Skeletal muscle satellite cell (primary cell): ENCODE measurements around the gene INO80E.
"Not testable (repeated sequence)": the region's sequence is repeated elsewhere in the genome, so short reads cannot be mapped to it uniquely, and the experiment has no call there.

Source experiments
- H3K27me3 ChIP-seq: 2 replicates; pipeline ENCODE4 v1.7.0; 2013; ENCODE audit warnings: low read length; ENCODE audit not compliant: control insufficient read depth, insufficient read depth
- H3K36me3 ChIP-seq: 2 replicates; pipeline ENCODE4 v1.7.0; 2013; ENCODE audit warnings: mild to moderate bottlenecking, control low read depth, low read length; ENCODE audit not compliant: insufficient read depth
- H3K4me1 ChIP-seq: 2 replicates; pipeline ENCODE4 v1.7.0; 2013; ENCODE audit warnings: low read length; ENCODE audit not compliant: control insufficient read depth, insufficient read depth
- H3K4me2 ChIP-seq: 2 replicates; pipeline ENCODE4 v1.7.0; 2013; ENCODE audit warnings: mild to moderate bottlenecking, low read length
- H3K4me3 ChIP-seq: 2 replicates; pipeline ENCODE4 v1.7.0; 2013; ENCODE audit warnings: low read length
- H3K9ac ChIP-seq: 2 replicates; pipeline ENCODE4 v1.7.0; 2013; ENCODE audit warnings: mild to moderate bottlenecking, low read depth, low read length, moderate library complexity
- H3K9me3 ChIP-seq: replicated peaks from 2 replicates; pipeline ENCODE4 v1.7.0; 2013; ENCODE audit warnings: mild to moderate bottlenecking, control low read depth, low read length

The INO80E gene

DNA sequence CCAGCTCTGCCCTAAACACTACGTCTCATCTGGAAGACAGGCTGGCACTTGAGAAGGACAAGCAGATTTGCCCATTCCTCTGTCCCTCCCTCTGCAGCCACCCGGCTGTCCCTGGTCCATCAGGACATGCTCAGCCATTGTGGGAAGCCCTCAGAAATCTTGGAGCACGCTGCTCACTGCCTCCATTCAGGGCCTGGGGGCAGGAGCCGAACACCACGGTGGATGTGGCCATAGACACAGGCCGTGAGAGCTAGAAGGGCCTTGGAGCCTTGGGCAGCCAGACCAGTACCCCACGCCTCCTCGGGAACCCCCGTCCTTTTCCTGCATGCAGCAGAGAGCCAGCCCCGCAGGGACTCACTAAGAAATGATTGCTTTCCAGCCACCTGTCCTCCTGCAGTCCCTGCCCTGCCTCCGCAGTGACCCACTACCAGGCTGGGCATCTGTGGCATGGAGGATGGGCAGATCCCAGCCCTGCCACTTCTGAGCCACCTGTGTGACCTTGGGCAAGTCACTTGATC, 11.4 kb downstream of the INO80E start:
- Histone ChIP-seq H3K4me2 (no peak overlapping the region), H3K4me1 (peaks cover 6% of the 10 kb centered on the region), H3K36me3 (peaks cover 7% of the 10 kb centered on the region), H3K4me3 (no peak overlapping the region), H3K9ac (no peak overlapping the region), H3K27me3 (peaks cover 32% of the 10 kb centered on the region), H3K9me3 (no peaks in the 10 kb centered on the region)

GRCh38 chr16:30009085-30009862, 13.2 kb downstream of the INO80E start:
- Histone ChIP-seq H3K9ac (no peak overlapping the region), H3K4me3 (no peak overlapping the region), H3K4me1 (peaks cover 6% of the 10 kb centered on the region), H3K27me3 (peaks cover 32% of the 10 kb centered on the region), H3K4me2 (no peak overlapping the region), H3K9me3 (no peaks in the 10 kb centered on the region), H3K36me3 (peaks cover 5% of the 10 kb centered on the region)

DNA sequence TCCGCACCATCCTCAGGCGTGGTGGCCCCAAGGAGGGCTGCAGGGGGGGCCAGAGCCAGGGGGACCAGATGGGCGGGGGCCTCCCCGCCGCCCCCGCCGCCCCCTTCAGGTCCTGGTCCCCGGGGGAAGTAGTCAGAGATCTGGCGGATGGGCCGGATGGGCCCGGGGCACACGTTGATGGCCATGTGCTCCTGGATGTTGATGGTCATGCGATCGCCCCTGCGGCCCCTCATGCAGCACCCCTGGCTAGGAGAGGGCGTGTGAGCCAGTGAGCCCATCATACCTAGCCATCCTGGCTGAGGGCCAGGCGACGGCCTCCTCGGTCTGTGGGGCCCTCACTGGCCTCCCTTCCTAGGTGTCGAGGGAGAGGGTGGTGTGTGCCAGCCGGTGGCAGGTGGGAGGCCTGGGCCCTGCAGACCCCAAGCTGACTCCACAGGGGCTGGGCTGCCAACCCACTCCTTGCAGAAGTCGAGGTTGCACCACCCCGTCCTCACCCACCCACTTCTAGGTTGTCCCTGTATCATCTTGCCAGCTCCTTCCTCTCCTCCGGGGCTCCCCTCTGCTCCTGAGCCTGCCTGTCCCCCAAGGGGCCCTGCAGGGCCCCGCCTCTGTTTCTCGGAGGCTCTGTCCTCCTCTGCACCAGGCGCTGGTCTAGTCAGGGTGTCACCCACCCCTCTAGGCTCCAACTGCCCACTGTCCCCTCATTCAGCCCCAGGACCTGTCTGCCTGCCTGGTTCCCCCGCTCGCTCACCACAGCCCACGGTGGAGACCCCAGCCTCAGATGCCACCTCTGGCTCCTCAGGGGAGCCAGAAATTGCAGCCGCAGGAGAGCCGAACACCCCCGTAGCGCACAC, 14.2 kb downstream of the INO80E start:
- peaks cover 5% of the 10 kb centered on the region for H3K36me3 ChIP-seq
- peaks cover 32% of the 10 kb centered on the region for H3K27me3 ChIP-seq
- H3K4me2 ChIP-seq, result peak overlapping the region; percentile 53
- H3K4me1 ChIP-seq, result peaks cover 6% of the 10 kb centered on the region
- no peaks in the 10 kb centered on the region for H3K9me3 ChIP-seq
- no peak overlapping the region for H3K9ac ChIP-seq
- H3K4me3 ChIP-seq, result no peak overlapping the region

DNA sequence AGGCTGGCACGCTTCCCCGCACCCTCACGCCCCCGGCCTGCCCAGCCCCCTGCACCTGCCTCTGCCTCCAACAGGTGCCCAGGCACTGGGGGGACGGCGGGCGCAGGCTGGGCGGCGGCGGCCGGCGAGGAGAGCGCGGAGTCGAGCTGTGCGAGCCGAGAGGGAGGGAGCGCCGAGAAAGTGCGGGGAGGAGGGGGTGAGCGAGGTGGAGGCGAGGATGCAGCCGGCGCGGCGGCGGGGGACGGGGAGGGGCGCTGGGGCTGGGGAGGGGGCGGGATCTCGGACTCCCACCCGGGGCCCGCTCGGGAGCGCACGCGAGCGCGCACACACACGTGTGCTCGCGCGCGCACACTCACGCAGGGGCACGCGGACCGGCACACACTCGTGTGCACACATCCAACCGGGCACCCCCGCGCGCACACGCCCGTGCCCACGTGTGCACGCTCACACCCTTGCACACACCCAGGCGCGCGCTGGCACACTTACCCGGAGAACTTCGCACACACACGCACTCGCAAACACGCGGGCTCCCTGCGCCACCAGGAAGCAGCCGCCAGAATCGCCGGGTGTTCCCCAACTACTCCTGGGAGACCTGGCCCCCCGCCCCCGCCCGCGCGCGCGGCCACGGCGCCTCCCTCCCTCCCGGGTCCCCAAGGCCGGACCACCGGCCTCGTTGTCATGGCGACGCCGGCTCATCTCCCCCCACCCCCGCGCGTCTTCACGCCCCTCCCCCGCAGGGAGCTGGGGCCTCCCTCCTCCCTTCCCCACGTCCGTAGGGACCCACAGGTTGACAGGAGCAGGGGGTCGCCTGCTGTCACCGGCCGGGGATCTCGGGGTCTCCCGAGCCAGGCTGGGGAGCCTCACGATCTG, 15.0 kb downstream of the INO80E start, which contains the start of gene DOC2A:
Gene DOC2A (minus strand): TSS at position 184 of the 870 bp plus-strand sequence. CDS start 805 bp downstream, outside the sequence.
- Histone ChIP-seq H3K4me2 (peak within 1 kb of the TSS; percentile 86), H3K4me1 (peaks cover 6% of the 10 kb centered on the region), H3K9me3 (no peaks in the 10 kb centered on the region), H3K27me3 (peaks cover 32% of the 10 kb centered on the region), H3K36me3 (no peaks in the 10 kb centered on the region), H3K9ac (no peak within 1 kb of the TSS), H3K4me3 (peak within 1 kb of the TSS; percentile 61)

DNA sequence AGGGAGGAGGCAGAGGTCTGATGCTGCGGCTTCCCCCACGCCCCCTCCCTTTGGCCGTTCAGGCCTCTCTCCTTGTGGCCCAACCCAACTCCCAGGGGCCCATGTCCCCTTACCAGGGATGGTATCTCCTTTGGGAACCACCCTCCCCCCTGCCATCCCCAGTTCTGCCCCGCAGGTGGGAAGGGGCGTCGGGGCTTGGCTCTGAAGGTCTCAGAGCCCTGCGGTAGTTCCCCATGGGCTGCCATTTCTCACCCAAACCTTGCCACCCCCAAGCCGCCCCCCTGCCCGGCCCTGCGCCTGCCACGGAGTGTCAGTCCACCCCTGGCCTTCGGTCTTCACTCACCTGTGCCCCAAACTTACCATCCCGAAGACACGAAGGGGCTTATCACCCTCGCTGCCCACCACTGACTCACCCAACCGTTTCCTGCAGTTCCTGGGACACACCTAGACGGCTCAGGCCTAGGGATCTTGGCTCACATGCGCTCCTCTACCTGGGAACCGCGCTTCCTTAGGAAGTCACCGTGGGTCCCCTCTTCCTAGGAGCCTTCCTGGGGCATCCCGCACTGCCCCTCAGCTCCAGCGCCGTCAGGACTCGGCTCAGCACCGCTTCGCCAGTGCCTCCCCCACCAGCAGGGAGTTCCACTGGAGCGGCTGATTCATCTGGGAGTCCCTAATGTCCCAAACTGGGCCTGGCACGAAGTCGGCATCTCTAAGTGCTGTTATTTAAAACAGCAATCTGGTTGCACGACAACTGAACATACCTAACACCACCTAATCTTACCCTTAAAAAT, 15.9 kb downstream of the INO80E start:
- Histone ChIP-seq H3K36me3 (no peaks in the 10 kb centered on the region), H3K4me1 (peaks cover 6% of the 10 kb centered on the region), H3K4me2 (no peak overlapping the region), H3K4me3 (no peak overlapping the region), H3K9ac (no peak overlapping the region), H3K27me3 (peaks cover 39% of the 10 kb centered on the region), H3K9me3 (no peaks in the 10 kb centered on the region)

- not testable (repeated sequence) for H3K4me1 ChIP-seq, H3K4me2 ChIP-seq, H3K4me3 ChIP-seq, H3K9ac ChIP-seq, H3K9me3 ChIP-seq, H3K36me3 ChIP-seq
- H3K27me3 ChIP-seq, result peaks cover 35% of the 10 kb centered on the region
Measured at GRCh38 chr16:30012598-30012997, 16.6 kb downstream of the INO80E start.

GRCh38 chr16:30015450-30015849, 19.4 kb downstream of the INO80E start:
- not testable (repeated sequence) for H3K36me3 ChIP-seq, H3K4me1 ChIP-seq, H3K4me2 ChIP-seq, H3K9ac ChIP-seq, H3K9me3 ChIP-seq, H3K4me3 ChIP-seq
- H3K27me3 ChIP-seq, result peaks cover 23% of the 10 kb centered on the region

DNA sequence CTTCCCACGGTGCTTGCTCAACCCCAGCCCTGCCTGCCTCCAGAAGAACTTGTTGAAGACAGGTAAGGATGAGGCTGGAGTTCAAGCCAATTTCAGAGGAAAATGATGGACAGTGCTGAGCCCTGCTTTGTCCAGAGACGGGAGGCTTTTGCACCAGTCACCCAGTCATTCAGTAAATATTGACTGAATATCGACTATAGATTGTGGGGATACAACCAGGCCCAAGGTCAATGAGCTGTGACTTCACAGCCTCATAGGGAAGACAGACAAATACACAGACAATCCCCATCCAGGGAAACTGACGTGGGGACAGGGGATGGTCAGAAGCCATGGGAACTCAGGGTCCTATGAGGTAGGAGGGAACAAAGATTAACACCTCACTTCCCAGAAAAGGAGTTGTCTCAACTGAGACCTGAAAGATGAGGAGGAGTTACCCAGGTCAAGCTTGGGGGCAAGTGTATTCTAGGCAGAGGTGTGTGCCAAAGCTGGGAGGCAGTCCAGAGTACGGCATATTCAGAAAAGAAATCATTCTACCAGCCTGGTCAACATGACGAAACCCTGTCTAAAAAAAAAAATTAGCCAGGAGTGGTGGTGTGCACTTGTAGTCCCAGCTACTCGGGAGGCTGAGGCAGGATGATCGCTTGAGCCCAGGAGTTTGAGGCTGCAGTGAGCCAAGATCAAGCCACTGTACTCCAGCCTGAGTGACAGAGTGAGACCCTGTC, 20.7 kb downstream of the INO80E start:
- H3K27me3 ChIP-seq, result peaks cover 21% of the 10 kb centered on the region
- H3K36me3 ChIP-seq, result no peaks in the 10 kb centered on the region
- H3K4me2 ChIP-seq, result no peak overlapping the region
- peaks cover 6% of the 10 kb centered on the region for H3K4me1 ChIP-seq
- no peak overlapping the region for H3K4me3 ChIP-seq
- H3K9ac ChIP-seq, result no peak overlapping the region
- no peaks in the 10 kb centered on the region for H3K9me3 ChIP-seq

DNA sequence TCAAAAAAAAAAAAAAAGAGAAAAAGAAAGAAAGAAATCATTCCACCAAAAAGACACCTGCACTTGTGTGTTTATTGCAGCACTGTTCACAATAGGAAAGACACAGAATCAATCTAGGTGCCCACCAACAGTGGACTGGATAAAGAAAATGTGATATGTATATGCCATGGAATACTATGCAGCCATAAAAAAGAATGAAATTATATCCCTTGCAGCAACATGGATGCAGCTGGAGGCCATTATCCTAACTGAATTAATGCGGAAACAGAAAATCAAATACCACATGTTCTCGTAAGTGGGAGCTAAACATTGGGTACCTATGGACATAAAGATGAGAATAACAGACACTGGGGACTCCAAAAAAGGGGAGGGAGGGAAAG, 21.2 kb downstream of the INO80E start:
- H3K9ac ChIP-seq, result no peak overlapping the region
- no peaks in the 10 kb centered on the region for H3K36me3 ChIP-seq
- H3K27me3 ChIP-seq, result peaks cover 16% of the 10 kb centered on the region
- H3K9me3 ChIP-seq, result no peaks in the 10 kb centered on the region
- H3K4me3 ChIP-seq, result no peak overlapping the region
- H3K4me1 ChIP-seq, result peaks cover 6% of the 10 kb centered on the region
- no peak overlapping the region for H3K4me2 ChIP-seq

GRCh38 chr16:30017937-30018336, 21.9 kb downstream of the INO80E start:
- H3K9ac ChIP-seq, H3K4me1 ChIP-seq, H3K4me3 ChIP-seq, H3K9me3 ChIP-seq, H3K36me3 ChIP-seq, H3K4me2 ChIP-seq: not testable (repeated sequence)
- peaks cover 16% of the 10 kb centered on the region for H3K27me3 ChIP-seq
